ENCODE measurements around the gene BICC1. TPM values are rescaled to one million over a fixed set of nuclear protein-coding genes. Genes with fewer than 3 reads are reported as not detected.

Gene BICC1
- total RNA-seq, 2 donors from 2014 or later = 0.27 to 0.40 TPM

DNA sequence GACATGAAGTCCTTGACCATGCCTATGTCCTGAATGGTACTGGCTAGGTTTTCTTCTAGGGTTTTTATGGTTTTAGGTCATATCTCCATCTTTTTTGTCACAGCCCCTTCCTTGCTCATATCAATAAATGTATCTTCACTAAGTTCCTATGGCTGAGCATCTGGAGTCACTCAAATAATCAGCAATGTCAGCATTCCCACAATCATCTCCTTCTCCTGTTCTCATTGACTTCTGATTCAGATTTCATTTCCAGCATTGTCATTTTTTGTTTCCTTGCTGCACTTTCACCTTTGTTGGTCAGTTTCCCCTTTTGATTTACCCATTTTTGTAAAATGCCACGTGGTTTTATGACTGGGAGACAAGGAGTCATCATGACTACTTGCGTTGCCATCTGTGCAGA is 181.2 kb downstream of the BICC1 start:
- Mint-ChIP-seq H3K4me3 (no peak overlapping the region), H3K27ac (no peak overlapping the region), H3K36me3 (ENCODE audit: low read depth) (no peaks in the 10 kb centered on the region), H3K27me3 (ENCODE audit: insufficient read depth) (no peaks in the 10 kb centered on the region), H3K4me1 (peaks cover 4% of the 10 kb centered on the region), H3K9me3 (no peaks in the 10 kb centered on the region)
- Histone ChIP-seq H3K27ac (ENCODE audit: low read depth, low read length) (no peak overlapping the region), H3K36me3 (ENCODE audit: control insufficient read depth, insufficient read depth, low read length) (no peaks in the 10 kb centered on the region), H3K4me3 (ENCODE audit: low read length) (no peak overlapping the region), H3K9me3 (ENCODE audit: control insufficient read depth, low read length) (no peaks in the 10 kb centered on the region), H3K27me3 (ENCODE audit: control insufficient read depth, insufficient read depth, low read length, poor library complexity, severe bottlenecking) (no peaks in the 10 kb centered on the region), H3K9ac (ENCODE audit: extremely low read depth, low read length, poor library complexity, severe bottlenecking) (no peak overlapping the region), H3K4me1 (ENCODE audit: control insufficient read depth, insufficient read depth, low read length) (no peaks in the 10 kb centered on the region)
- no peak for DNase-seq
- TF ChIP-seq, protein P1, sequence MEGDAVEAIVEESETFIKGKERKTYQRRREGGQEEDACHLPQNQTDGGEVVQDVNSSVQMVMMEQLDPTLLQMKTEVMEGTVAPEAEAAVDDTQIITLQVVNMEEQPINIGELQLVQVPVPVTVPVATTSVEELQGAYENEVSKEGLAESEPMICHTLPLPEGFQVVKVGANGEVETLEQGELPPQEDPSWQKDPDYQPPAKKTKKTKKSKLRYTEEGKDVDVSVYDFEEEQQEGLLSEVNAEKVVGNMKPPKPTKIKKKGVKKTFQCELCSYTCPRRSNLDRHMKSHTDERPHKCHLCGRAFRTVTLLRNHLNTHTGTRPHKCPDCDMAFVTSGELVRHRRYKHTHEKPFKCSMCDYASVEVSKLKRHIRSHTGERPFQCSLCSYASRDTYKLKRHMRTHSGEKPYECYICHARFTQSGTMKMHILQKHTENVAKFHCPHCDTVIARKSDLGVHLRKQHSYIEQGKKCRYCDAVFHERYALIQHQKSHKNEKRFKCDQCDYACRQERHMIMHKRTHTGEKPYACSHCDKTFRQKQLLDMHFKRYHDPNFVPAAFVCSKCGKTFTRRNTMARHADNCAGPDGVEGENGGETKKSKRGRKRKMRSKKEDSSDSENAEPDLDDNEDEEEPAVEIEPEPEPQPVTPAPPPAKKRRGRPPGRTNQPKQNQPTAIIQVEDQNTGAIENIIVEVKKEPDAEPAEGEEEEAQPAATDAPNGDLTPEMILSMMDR (conservative IDR thresholded peaks at IDR 0.05) = no peak
- WGBS, 2 experiments (ENCODE audit: insufficient coverage in 1 of 2, insufficient read length in 1 of 2) = 89 to 100% methylated on average over 2 of the region's 2 CpGs

DNA sequence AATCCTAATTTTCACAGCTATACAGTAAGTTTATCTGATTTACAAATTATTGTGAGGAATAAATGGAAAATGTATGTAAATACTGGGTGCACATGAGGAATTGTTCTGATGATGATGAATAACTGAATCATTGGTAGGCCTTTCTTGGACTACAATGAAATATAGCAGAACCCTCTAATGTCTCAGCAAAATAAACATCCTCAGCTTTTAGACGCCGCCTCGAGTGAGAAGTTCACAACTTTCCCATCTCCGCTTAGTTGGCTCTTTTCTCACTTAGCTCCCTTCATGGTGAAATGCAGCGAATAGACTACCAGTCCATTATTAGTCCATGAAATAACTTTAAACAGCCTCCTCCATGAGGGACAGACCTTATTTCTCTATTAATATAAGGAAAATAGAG is 182.3 kb downstream of the BICC1 start:
- Histone ChIP-seq H3K36me3 (ENCODE audit: control insufficient read depth, insufficient read depth, low read length) (no peaks in the 10 kb centered on the region), H3K4me3 (ENCODE audit: low read length) (no peak overlapping the region), H3K4me1 (ENCODE audit: control insufficient read depth, insufficient read depth, low read length) (no peaks in the 10 kb centered on the region), H3K27me3 (ENCODE audit: control insufficient read depth, insufficient read depth, low read length, poor library complexity, severe bottlenecking) (no peaks in the 10 kb centered on the region), H3K27ac (ENCODE audit: low read depth, low read length) (no peak overlapping the region), H3K9me3 (ENCODE audit: control insufficient read depth, low read length) (no peaks in the 10 kb centered on the region), H3K9ac (ENCODE audit: extremely low read depth, low read length, poor library complexity, severe bottlenecking) (no peak overlapping the region)
- Mint-ChIP-seq H3K36me3 (ENCODE audit: low read depth) (no peaks in the 10 kb centered on the region), H3K4me3 (no peak overlapping the region), H3K9me3 (no peaks in the 10 kb centered on the region), H3K27me3 (ENCODE audit: insufficient read depth) (no peaks in the 10 kb centered on the region), H3K27ac (no peak overlapping the region), H3K4me1 (peaks cover 5% of the 10 kb centered on the region)
- 92 to 100% methylated on average over 2 to 4 of the region's 5 CpGs for WGBS, 2 experiments (ENCODE audit: insufficient coverage in 1 of 2, insufficient read length in 1 of 2)
- no peak for DNase-seq
- TF ChIP-seq, protein P1 (conservative IDR thresholded peaks at IDR 0.05) = no peak

DNA sequence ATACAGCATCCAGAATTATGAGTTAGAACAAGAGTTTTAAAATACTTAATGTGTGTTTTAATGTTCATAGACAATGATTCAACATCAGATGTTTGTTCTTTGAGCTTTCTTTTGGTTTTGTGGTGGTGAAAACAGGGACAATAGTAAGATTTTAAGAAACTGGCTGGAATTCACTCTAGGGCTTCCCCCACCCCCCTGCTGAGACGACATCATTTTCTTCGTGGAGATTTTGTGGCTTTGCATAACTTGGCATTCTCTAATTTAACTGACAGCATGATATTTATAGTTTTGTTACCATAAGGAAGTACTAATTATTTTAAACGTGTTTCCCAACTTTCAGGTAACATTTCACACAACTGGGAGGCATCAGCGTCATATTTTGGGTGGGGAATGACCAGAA is 184.1 kb downstream of the BICC1 start:
- no peak overlapping the region for H3K4me3 Mint-ChIP-seq
- 38 to 65% methylated on average over 3 to 4 of the region's 4 CpGs for WGBS, 2 experiments (ENCODE audit: insufficient coverage in 1 of 2, insufficient read length in 1 of 2)
- no peaks in the 10 kb centered on the region for H3K9me3 Mint-ChIP-seq
- H3K36me3 Mint-ChIP-seq (ENCODE audit: low read depth) = no peaks in the 10 kb centered on the region
- no peaks in the 10 kb centered on the region for H3K4me1 ChIP-seq (ENCODE audit: control insufficient read depth, insufficient read depth, low read length)
- no peak overlapping the region for H3K27ac ChIP-seq (ENCODE audit: low read depth, low read length)
- no peaks in the 10 kb centered on the region for H3K9me3 ChIP-seq (ENCODE audit: control insufficient read depth, low read length)
- TF ChIP-seq, protein P1 (conservative IDR thresholded peaks at IDR 0.05) = no peak
- no peak overlapping the region for H3K9ac ChIP-seq (ENCODE audit: extremely low read depth, low read length, poor library complexity, severe bottlenecking)
- no peaks in the 10 kb centered on the region for H3K27me3 ChIP-seq (ENCODE audit: control insufficient read depth, insufficient read depth, low read length, poor library complexity, severe bottlenecking)
- H3K27me3 Mint-ChIP-seq (ENCODE audit: insufficient read depth) = no peaks in the 10 kb centered on the region
- peaks cover 8% of the 10 kb centered on the region for H3K4me1 Mint-ChIP-seq
- H3K27ac Mint-ChIP-seq = no peak overlapping the region
- no peak for DNase-seq
- H3K4me3 ChIP-seq (ENCODE audit: low read length) = no peak overlapping the region
- no peaks in the 10 kb centered on the region for H3K36me3 ChIP-seq (ENCODE audit: control insufficient read depth, insufficient read depth, low read length)

All from endodermal cell (in vitro differentiated cells).